ENCODE measurements around the gene NAB1. TPM values are rescaled to one million over a fixed set of nuclear protein-coding genes. Genes with fewer than 3 reads are reported as not detected.
A peak's percentile ranks its signal among the peaks of the same experiment; 100 is the strongest.

Gene NAB1
- total and polyA plus RNA-seq, 2 experiments from 2014 or later, result 10.4 to 40.2 TPM

DNA sequence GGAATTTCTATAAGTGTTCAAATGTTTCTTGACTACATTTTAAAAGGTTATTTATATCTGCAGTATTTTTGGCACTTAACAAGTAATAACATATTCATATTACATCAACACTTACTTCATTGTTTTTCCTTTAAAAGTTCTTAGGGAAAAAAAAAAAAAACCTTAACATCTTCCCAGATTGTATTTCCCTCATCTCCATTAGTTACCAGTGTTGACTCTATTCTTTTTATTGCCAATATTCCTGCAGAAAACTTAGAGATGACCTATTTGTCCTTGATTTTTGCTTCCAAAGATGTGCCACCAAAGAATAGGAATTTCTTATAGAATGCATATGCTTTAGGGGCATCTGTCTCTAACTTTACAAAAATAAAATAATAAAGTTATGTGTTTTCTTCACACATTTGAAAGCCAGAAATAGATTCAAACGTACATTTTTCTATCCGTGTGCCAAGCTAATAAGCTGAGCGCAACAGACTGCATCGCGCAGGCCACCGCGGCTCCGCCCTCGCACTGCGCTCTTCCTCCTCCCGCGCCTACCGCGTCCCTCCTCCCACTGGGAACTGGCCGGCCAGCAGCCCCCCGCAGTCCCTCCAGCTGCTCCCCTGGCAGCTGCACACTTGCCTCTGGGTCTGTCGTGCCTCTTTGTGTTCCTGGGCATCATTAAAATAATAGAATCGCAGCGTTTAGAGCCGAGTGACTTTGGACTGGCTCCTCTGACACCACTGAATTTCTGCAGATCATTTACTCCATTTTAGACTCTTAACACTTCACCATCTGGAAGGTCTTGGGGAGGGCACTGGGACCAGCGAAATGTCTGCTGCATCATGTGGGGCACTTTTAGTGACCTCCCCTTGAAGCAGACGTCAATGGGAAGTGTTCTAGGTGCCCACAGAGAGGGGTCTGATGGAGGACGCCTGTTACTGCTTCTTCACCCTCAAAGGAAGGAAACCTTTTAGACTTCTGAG is 21.2 kb upstream of the NAB1 start:
- no peak overlapping the region for H3K27ac Mint-ChIP-seq
- no peak overlapping the region for H3K27ac ChIP-seq (ENCODE audit: low read depth)
- TF ChIP-seq EZH2phosphoT487 (IDR thresholded peaks at IDR 0.05; ENCODE audit: unreplicated experiment) (no peak), STAT1 (IDR thresholded peaks at IDR 0.05; ENCODE audit: unreplicated experiment) (no peak), JUNB (IDR thresholded peaks at IDR 0.05; ENCODE audit: unreplicated experiment) (no peak), CTCF (conservative IDR thresholded peaks at IDR 0.05; ENCODE audit: low read depth in 2 of 2) (no peak), EZH2 (IDR thresholded peaks at IDR 0.05; ENCODE audit: low read depth, unreplicated experiment) (no peak), REST (IDR thresholded peaks at IDR 0.05; ENCODE audit: unreplicated experiment) (no peak), ETS1 (IDR thresholded peaks at IDR 0.05) (no peak), POLR2AphosphoS5 (IDR thresholded peaks at IDR 0.05; ENCODE audit: low read depth) (no peak), ZNF331 (CRISPR knock-in tag; IDR thresholded peaks at IDR 0.05; ENCODE audit: low read depth) (no peak), NANOG (IDR thresholded peaks at IDR 0.05; ENCODE audit: borderline replicate concordance) (no peak), CREB1 (CRISPR knock-in tag; IDR thresholded peaks at IDR 0.05; ENCODE audit: low read depth) (no peak)
- TF ChIP-seq, protein P1, sequence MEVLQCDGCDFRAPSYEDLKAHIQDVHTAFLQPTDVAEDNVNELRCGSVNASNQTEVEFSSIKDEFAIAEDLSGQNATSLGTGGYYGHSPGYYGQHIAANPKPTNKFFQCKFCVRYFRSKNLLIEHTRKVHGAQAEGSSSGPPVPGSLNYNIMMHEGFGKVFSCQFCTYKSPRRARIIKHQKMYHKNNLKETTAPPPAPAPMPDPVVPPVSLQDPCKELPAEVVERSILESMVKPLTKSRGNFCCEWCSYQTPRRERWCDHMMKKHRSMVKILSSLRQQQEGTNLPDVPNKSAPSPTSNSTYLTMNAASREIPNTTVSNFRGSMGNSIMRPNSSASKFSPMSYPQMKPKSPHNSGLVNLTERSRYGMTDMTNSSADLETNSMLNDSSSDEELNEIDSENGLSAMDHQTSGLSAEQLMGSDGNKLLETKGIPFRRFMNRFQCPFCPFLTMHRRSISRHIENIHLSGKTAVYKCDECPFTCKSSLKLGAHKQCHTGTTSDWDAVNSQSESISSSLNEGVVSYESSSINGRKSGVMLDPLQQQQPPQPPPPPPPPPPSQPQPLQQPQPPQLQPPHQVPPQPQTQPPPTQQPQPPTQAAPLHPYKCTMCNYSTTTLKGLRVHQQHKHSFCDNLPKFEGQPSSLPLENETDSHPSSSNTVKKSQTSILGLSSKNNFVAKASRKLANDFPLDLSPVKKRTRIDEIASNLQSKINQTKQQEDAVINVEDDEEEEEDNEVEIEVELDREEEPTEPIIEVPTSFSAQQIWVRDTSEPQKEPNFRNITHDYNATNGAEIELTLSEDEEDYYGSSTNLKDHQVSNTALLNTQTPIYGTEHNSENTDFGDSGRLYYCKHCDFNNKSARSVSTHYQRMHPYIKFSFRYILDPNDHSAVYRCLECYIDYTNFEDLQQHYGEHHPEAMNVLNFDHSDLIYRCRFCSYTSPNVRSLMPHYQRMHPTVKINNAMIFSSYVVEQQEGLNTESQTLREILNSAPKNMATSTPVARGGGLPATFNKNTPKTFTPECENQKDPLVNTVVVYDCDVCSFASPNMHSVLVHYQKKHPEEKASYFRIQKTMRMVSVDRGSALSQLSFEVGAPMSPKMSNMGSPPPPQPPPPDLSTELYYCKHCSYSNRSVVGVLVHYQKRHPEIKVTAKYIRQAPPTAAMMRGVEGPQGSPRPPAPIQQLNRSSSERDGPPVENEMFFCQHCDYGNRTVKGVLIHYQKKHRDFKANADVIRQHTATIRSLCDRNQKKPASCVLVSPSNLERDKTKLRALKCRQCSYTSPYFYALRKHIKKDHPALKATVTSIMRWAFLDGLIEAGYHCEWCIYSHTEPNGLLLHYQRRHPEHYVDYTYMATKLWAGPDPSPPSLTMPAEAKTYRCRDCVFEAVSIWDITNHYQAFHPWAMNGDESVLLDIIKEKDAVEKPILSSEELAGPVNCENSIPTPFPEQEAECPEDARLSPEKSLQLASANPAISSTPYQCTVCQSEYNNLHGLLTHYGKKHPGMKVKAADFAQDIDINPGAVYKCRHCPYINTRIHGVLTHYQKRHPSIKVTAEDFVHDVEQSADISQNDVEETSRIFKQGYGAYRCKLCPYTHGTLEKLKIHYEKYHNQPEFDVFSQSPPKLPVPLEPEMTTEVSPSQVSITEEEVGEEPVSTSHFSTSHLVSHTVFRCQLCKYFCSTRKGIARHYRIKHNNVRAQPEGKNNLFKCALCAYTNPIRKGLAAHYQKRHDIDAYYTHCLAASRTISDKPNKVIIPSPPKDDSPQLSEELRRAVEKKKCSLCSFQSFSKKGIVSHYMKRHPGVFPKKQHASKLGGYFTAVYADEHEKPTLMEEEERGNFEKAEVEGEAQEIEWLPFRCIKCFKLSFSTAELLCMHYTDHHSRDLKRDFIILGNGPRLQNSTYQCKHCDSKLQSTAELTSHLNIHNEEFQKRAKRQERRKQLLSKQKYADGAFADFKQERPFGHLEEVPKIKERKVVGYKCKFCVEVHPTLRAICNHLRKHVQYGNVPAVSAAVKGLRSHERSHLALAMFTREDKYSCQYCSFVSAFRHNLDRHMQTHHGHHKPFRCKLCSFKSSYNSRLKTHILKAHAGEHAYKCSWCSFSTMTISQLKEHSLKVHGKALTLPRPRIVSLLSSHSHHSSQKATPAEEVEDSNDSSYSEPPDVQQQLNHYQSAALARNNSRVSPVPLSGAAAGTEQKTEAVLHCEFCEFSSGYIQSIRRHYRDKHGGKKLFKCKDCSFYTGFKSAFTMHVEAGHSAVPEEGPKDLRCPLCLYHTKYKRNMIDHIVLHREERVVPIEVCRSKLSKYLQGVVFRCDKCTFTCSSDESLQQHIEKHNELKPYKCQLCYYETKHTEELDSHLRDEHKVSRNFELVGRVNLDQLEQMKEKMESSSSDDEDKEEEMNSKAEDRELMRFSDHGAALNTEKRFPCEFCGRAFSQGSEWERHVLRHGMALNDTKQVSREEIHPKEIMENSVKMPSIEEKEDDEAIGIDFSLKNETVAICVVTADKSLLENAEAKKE (CRISPR knock-in tag; IDR thresholded peaks at IDR 0.05), result no peak
- H2AFZ ChIP-seq, result peak overlapping the region; percentile 94
- H3K9me2 ChIP-seq (ENCODE audit: insufficient read depth), result no peaks in the 10 kb centered on the region
- H4K20me1 ChIP-seq (replicated peaks; ENCODE audit: insufficient read depth), result no peaks in the 10 kb centered on the region
- peak overlapping the region; percentile 75 for H3K4me2 ChIP-seq
- H3F3A ChIP-seq (replicated peaks; ENCODE audit: low read depth), result no peaks in the 10 kb centered on the region
- no peaks in the 10 kb centered on the region for H3K36me3 Mint-ChIP-seq (ENCODE audit: low read depth)
- H3K9me3 Mint-ChIP-seq, result no peaks in the 10 kb centered on the region
- H3K4me1 ChIP-seq (ENCODE audit: insufficient read depth), result 0 out of 2 replicates have a peak, but pooled peaks cover 6% of the 10 kb centered on the region
- H3K27me3 Mint-ChIP-seq (ENCODE audit: insufficient read depth, low read depth, poor library complexity), result peaks cover 9% of the 10 kb centered on the region
- peaks cover 3% of the 10 kb centered on the region; the same call in 2 of the 3 replicates for H3K4me1 Mint-ChIP-seq
- peaks cover 8% of the 10 kb centered on the region; the same call in 1 of the 2 replicates for H3K27me3 ChIP-seq (ENCODE audit: insufficient read depth)
- peak; percentile 50 for DNase-seq (ENCODE audit: low spot score)
- H3K79me2 ChIP-seq (replicated peaks; ENCODE audit: insufficient read depth), result no peaks in the 10 kb centered on the region
- H3K4me3 Mint-ChIP-seq, result peak overlapping the region; percentile 61; the same call in 2 of the 3 replicates
- H3K4me3 ChIP-seq, result peak overlapping the region; percentile 53
- no peaks in the 10 kb centered on the region for H3K36me3 ChIP-seq (ENCODE audit: insufficient read depth)
- ATAC-seq, result peak; percentile 96

Measured in GM23338 (cell line).